Chondrocyte (in vitro differentiated cells): ENCODE data around the gene GSK3B. TPM values are rescaled to one million over a fixed set of nuclear protein-coding genes. Genes with fewer than 3 reads are reported as not detected.

ENCODE experiments used
- DNase-seq: peaks from one replicate; pipeline ENCODE4 v3.0.0; 2021; ENCODE audit warnings: mixed read lengths, low spot score
- H3K27ac Mint-ChIP-seq: one replicate; pipeline ENCODE4 v1.8.0; 2021; ENCODE audit warnings: mild to moderate bottlenecking, moderate library complexity, mixed read lengths; ENCODE audit not compliant: unreplicated experiment
- H3K27me3 Mint-ChIP-seq: 2 replicates; pipeline ENCODE4 v1.8.0; 2021; ENCODE audit warnings: low read depth, mixed read lengths
- H3K36me3 Mint-ChIP-seq: 2 replicates; pipeline ENCODE4 v1.8.0; 2021; ENCODE audit warnings: low read depth, mixed read lengths
- H3K4me1 Mint-ChIP-seq: 2 replicates; pipeline ENCODE4 v1.8.0; 2021; ENCODE audit warnings: low read depth, mild to moderate bottlenecking, mixed read lengths
- H3K4me3 Mint-ChIP-seq: one replicate; pipeline ENCODE4 v1.8.0; 2021; ENCODE audit warnings: mild to moderate bottlenecking, moderate library complexity, mixed read lengths; ENCODE audit not compliant: unreplicated experiment
- H3K9me3 Mint-ChIP-seq: 2 replicates; pipeline ENCODE4 v1.8.0; 2021; ENCODE audit warnings: low read depth, mixed read lengths
- CTCF ChIP-seq: fragments of 200-600 bp; sonication (generic); IDR thresholded peaks from 2 replicates; pipeline ENCODE4 v1.5.0; 2021; ENCODE audit warnings: antibody characterized with exemption, mild to moderate bottlenecking, moderate library complexity
- total RNA-seq: library from RNA; stranded (reverse); gene quantifications from 3 replicates; pipeline ENCODE4 v1.2.1, GENCODE V29; 2021

The GSK3B gene
- total RNA-seq, 1 donor from 2014 or later, result 73.0 TPM

GRCh38 chr3:120080836-120081235, 13.4 kb downstream of the GSK3B start:
- H3K4me3 Mint-ChIP-seq, result no peak overlapping the region
- peaks cover 55% of the 10 kb centered on the region for H3K4me1 Mint-ChIP-seq
- TF ChIP-seq CTCF, result no peak
- H3K9me3 Mint-ChIP-seq, result no peaks in the 10 kb centered on the region
- H3K36me3 Mint-ChIP-seq, result peaks cover 3% of the 10 kb centered on the region
- no peak for DNase-seq
- H3K27ac Mint-ChIP-seq, result no peak overlapping the region
- H3K27me3 Mint-ChIP-seq, result no peaks in the 10 kb centered on the region

GRCh38 chr3:120077731-120078130, 16.5 kb downstream of the GSK3B start:
- Mint-ChIP-seq H3K9me3 (no peaks in the 10 kb centered on the region), H3K4me1 (peaks cover 61% of the 10 kb centered on the region), H3K27ac (no peak overlapping the region), H3K36me3 (peaks cover 3% of the 10 kb centered on the region), H3K27me3 (no peaks in the 10 kb centered on the region), H3K4me3 (no peak overlapping the region)
- no peak for DNase-seq
- TF ChIP-seq CTCF, result no peak

GRCh38 chr3:120072867-120073525, 21.3 kb downstream of the GSK3B start:
- no peaks in the 10 kb centered on the region for H3K27me3 Mint-ChIP-seq
- DNase-seq, result no peak
- peaks cover 3% of the 10 kb centered on the region for H3K36me3 Mint-ChIP-seq
- no peaks in the 10 kb centered on the region for H3K9me3 Mint-ChIP-seq
- H3K27ac Mint-ChIP-seq, result no peak overlapping the region
- H3K4me1 Mint-ChIP-seq, result peaks cover 61% of the 10 kb centered on the region
- no peak overlapping the region for H3K4me3 Mint-ChIP-seq
- peak; percentile 31 for TF ChIP-seq CTCF

GRCh38 chr3:120071259-120071658, 23.0 kb downstream of the GSK3B start:
- peaks cover 3% of the 10 kb centered on the region for H3K36me3 Mint-ChIP-seq

More at GRCh38 chr3:120071259-120071658, 23.0 kb downstream of the GSK3B start:
- Mint-ChIP-seq H3K27me3 (no peaks in the 10 kb centered on the region), H3K4me1 (peaks cover 55% of the 10 kb centered on the region), H3K4me3 (no peak overlapping the region), H3K27ac (peak overlapping the region; percentile 13), H3K9me3 (no peaks in the 10 kb centered on the region)
- TF ChIP-seq CTCF, result no peak
- no peak for DNase-seq
